WTC11 (cell line): ENCODE results near the gene ZPLD1. TPM values are rescaled to one million over a fixed set of nuclear protein-coding genes. Genes with fewer than 3 reads are reported as not detected.

ENCODE experiments used
- ATAC-seq: fragments of 200-7000 bp; cut with Tn5 transposase; 2 replicates; pipeline ENCODE4 v1.10.0; 2021; ENCODE audit warnings: mild to moderate bottlenecking, moderate library complexity
- CTCF ChIA-PET: fragments of 300-600 bp; sonication (Branson Sonifier 250); formaldehyde crosslinking; loops from one replicate; lab custom pipeline; 2021; ENCODE audit warnings: antibody characterized with exemption; lab: Charles Lee
- POLR2A ChIA-PET: fragments of 350-600 bp; sonication (Branson Sonifier 250); formaldehyde crosslinking; loops from one replicate; lab custom pipeline; 2021; ENCODE audit warnings: antibody characterized with exemption; lab: Charles Lee
- DNase-seq: peaks from one replicate; pipeline ENCODE4 v3.0.0; 2021; ENCODE audit warnings: low spot score
- H3K27ac Mint-ChIP-seq: 2 replicates; pipeline ENCODE4 v1.8.0; 2021; ENCODE audit warnings: mixed read lengths
- H3K27me3 Mint-ChIP-seq: 2 replicates; pipeline ENCODE4 v1.8.0; 2021; ENCODE audit warnings: low read depth, mild to moderate bottlenecking, moderate library complexity, mixed read lengths
- H3K36me3 Mint-ChIP-seq: 2 replicates; pipeline ENCODE4 v1.8.0; 2021; ENCODE audit warnings: mixed read lengths
- H3K4me1 Mint-ChIP-seq: 2 replicates; pipeline ENCODE4 v1.8.0; 2022; ENCODE audit warnings: mixed read lengths
- H3K4me3 Mint-ChIP-seq: 2 replicates; pipeline ENCODE4 v1.8.0; 2021; ENCODE audit warnings: mild to moderate bottlenecking, moderate library complexity, mixed read lengths
- H3K9me3 Mint-ChIP-seq: 2 replicates; pipeline ENCODE4 v1.8.0; 2021; ENCODE audit warnings: mixed read lengths
- CBFB ChIP-seq: sonication (generic); formaldehyde crosslinking; IDR thresholded peaks from 2 replicates; pipeline ENCODE4 v1.8.1; 2022; ENCODE audit warnings: mild to moderate bottlenecking, low read depth, missing genetic modification reagents
- CREB1 ChIP-seq: sonication (generic); formaldehyde crosslinking; IDR thresholded peaks from 2 replicates; pipeline ENCODE4 v1.8.0; 2023; ENCODE audit warnings: mild to moderate bottlenecking, missing genetic modification reagents
- E2F1 ChIP-seq: sonication (generic); formaldehyde crosslinking; IDR thresholded peaks from 2 replicates; pipeline ENCODE4 v1.8.0; 2022; ENCODE audit warnings: mild to moderate bottlenecking, missing genetic modification reagents
- E2F4 ChIP-seq: sonication (generic); formaldehyde crosslinking; IDR thresholded peaks from 2 replicates; pipeline ENCODE4 v1.8.1; 2022; ENCODE audit warnings: low read depth, mild to moderate bottlenecking, moderate library complexity, missing genetic modification reagents, borderline replicate concordance
- EMX1 ChIP-seq: fragments of 250-450 bp; sonication (Bioruptor Pico); IDR thresholded peaks from 2 replicates; pipeline ENCODE4 v1.8.0; 2021; ENCODE audit warnings: mild to moderate bottlenecking
- GTF2I ChIP-seq: fragments of 250-450 bp; sonication (Bioruptor Pico); conservative IDR thresholded peaks from 2 replicates; pipeline ENCODE4 v1.4.0; 2021; ENCODE audit warnings: mild to moderate bottlenecking
- HMGXB4 ChIP-seq: sonication (generic); formaldehyde crosslinking; IDR thresholded peaks from 2 replicates; pipeline ENCODE4 v1.8.1; 2023; ENCODE audit warnings: mild to moderate bottlenecking, moderate library complexity, missing genetic modification reagents
- IRF2 ChIP-seq: sonication (generic); formaldehyde crosslinking; IDR thresholded peaks from 2 replicates; pipeline ENCODE4 v1.8.0; 2022; ENCODE audit warnings: low read depth, missing genetic modification reagents, borderline replicate concordance
- MLX ChIP-seq: sonication (generic); formaldehyde crosslinking; IDR thresholded peaks from 2 replicates; pipeline ENCODE4 v1.8.1; 2023; ENCODE audit warnings: mild to moderate bottlenecking, missing genetic modification reagents, moderate library complexity
- NFATC4 ChIP-seq: fragments of 250-450 bp; sonication (Bioruptor Pico); IDR thresholded peaks from 2 replicates; pipeline ENCODE4 v1.9.0; 2021; ENCODE audit warnings: mild to moderate bottlenecking
- NFYB ChIP-seq: sonication (generic); formaldehyde crosslinking; conservative IDR thresholded peaks from 2 replicates; pipeline ENCODE4 v1.8.0; 2022; ENCODE audit warnings: low read depth, missing genetic modification reagents
- PREB ChIP-seq: sonication (generic); formaldehyde crosslinking; IDR thresholded peaks from 2 replicates; pipeline ENCODE4 v1.8.1; 2022; ENCODE audit warnings: mild to moderate bottlenecking, missing genetic modification reagents, moderate library complexity, borderline replicate concordance
- SOX15 ChIP-seq: fragments of 250-450 bp; sonication (Bioruptor Pico); IDR thresholded peaks from 2 replicates; pipeline ENCODE4 v1.9.0; 2021; ENCODE audit warnings: mild to moderate bottlenecking
- STAT6 ChIP-seq: sonication (generic); formaldehyde crosslinking; conservative IDR thresholded peaks from 2 replicates; pipeline ENCODE4 v1.8.1; 2023; ENCODE audit warnings: mild to moderate bottlenecking, low read depth, missing genetic modification reagents, moderate library complexity
- TCF7 ChIP-seq: sonication (generic); formaldehyde crosslinking; IDR thresholded peaks from 2 replicates; pipeline ENCODE4 v1.8.0; 2022; ENCODE audit warnings: mild to moderate bottlenecking, low read depth, missing genetic modification reagents, moderate library complexity
- TP53 ChIP-seq: sonication (generic); formaldehyde crosslinking; IDR thresholded peaks from 2 replicates; pipeline ENCODE4 v1.8.1; 2023; ENCODE audit warnings: mild to moderate bottlenecking, missing genetic modification reagents
- USF1 ChIP-seq: sonication (generic); formaldehyde crosslinking; IDR thresholded peaks from 2 replicates; pipeline ENCODE4 v1.8.0; 2022; ENCODE audit warnings: mild to moderate bottlenecking, missing genetic modification reagents
- ZBTB21 ChIP-seq: sonication (generic); formaldehyde crosslinking; IDR thresholded peaks from 2 replicates; pipeline ENCODE4 v1.8.1; 2023; ENCODE audit warnings: mild to moderate bottlenecking, missing genetic modification reagents, borderline replicate concordance
- ZNF396 ChIP-seq: fragments of 250-450 bp; sonication (Bioruptor Pico); IDR thresholded peaks from 2 replicates; pipeline ENCODE4 v1.8.0; 2021; ENCODE audit warnings: mild to moderate bottlenecking, moderate library complexity, borderline replicate concordance
- ZNF423 ChIP-seq: fragments of 250-450 bp; sonication (Bioruptor Pico); IDR thresholded peaks from 2 replicates; pipeline ENCODE4 v2.1.2; 2022; ENCODE audit warnings: mild to moderate bottlenecking, moderate library complexity
- ZSCAN18 ChIP-seq: fragments of 250-450 bp; sonication (Bioruptor Pico); IDR thresholded peaks from 2 replicates; pipeline ENCODE4 v2.1.2; 2022; ENCODE audit warnings: mild to moderate bottlenecking, moderate library complexity
- total RNA-seq: library from RNA; stranded (reverse); gene quantifications from 3 replicates; pipeline ENCODE4 v1.2.3, GENCODE V29; 2021

ZPLD1 gene
- total RNA-seq, 1 experiment from 2014 or later = not detected

GRCh38 chr3:102512734-102513504, 78.1 kb downstream of the ZPLD1 start (continued):
- TF ChIP-seq TP53 (CRISPR knock-in tag) = no peak
- no peak for TF ChIP-seq EMX1 (CRISPR knock-in tag)

- H3K27ac Mint-ChIP-seq = no peak overlapping the region
- ATAC-seq = no peak
- peaks cover 8% of the 10 kb centered on the region for H3K4me1 Mint-ChIP-seq
- ChIA-PET CTCF (no interaction called here), POLR2A (no interaction called here)
- no peaks in the 10 kb centered on the region for H3K36me3 Mint-ChIP-seq
- no peaks in the 10 kb centered on the region for H3K9me3 Mint-ChIP-seq
- DNase-seq = no peak
- no peak overlapping the region for H3K4me3 Mint-ChIP-seq
- TF ChIP-seq GTF2I (CRISPR knock-in tag) (no peak), CBFB (CRISPR knock-in tag) (no peak), E2F4 (no peak), ZSCAN18 (CRISPR knock-in tag) (no peak), MLX (no peak), NFATC4 (CRISPR knock-in tag) (no peak), NFYB (CRISPR knock-in tag) (no peak), ZBTB21 (CRISPR knock-in tag) (no peak), STAT6 (CRISPR knock-in tag) (no peak)
- TF ChIP-seq, all 79 proteins: peak for 0
- no peaks in the 10 kb centered on the region for H3K27me3 Mint-ChIP-seq
These were observed 79.4 kb downstream of the ZPLD1 start for GRCh38 chr3:102514241-102514640.

GRCh38 chr3:102521246-102521645, 86.4 kb downstream of the ZPLD1 start:
- Mint-ChIP-seq H3K4me3 (no peak overlapping the region), H3K36me3 (no peaks in the 10 kb centered on the region), H3K27me3 (no peaks in the 10 kb centered on the region), H3K9me3 (no peaks in the 10 kb centered on the region), H3K4me1 (no peaks in the 10 kb centered on the region), H3K27ac (no peak overlapping the region)
- no peak for DNase-seq
- ChIA-PET CTCF (no interaction called here), POLR2A (no interaction called here)
- no peak for ATAC-seq
- TF ChIP-seq IRF2 (CRISPR knock-in tag) (no peak), ZNF423 (CRISPR knock-in tag) (no peak), TCF7 (CRISPR knock-in tag) (no peak), PREB (CRISPR knock-in tag) (no peak), MLX (no peak), CREB1 (CRISPR knock-in tag) (no peak), SOX15 (no peak), ZNF396 (no peak), HMGXB4 (no peak), E2F1 (CRISPR knock-in tag) (no peak), USF1 (CRISPR knock-in tag) (no peak)
